H7 (cell line): ENCODE measurements around the gene SDE2. TPM values are rescaled to one million over a fixed set of nuclear protein-coding genes. Genes with fewer than 3 reads are reported as not detected.
A peak's percentile ranks its signal among the peaks of the same experiment; 100 is the strongest.
"Not testable (repeated sequence)": the region's sequence is repeated elsewhere in the genome, so short reads cannot be mapped to it uniquely, and the experiment has no call there.

ENCODE experiments used
- DNase-seq: peaks from one replicate; pipeline ENCODE4 v3.0.0; 2012
- H3K27me3 ChIP-seq: 2 replicates; pipeline ENCODE4 v1.6.0; 2011; ENCODE audit warnings: mild to moderate bottlenecking, low read length; ENCODE audit not compliant: control insufficient read depth, insufficient read depth
- H3K36me3 ChIP-seq: replicated peaks from 2 replicates; pipeline ENCODE4 v1.5.1; 2011; ENCODE audit warnings: low read length; ENCODE audit not compliant: control insufficient read depth, insufficient read depth
- H3K4me3 ChIP-seq: 2 replicates; pipeline ENCODE4 v1.5.1; 2011; ENCODE audit warnings: low read depth, mild to moderate bottlenecking, control low read depth, low read length, moderate library complexity; ENCODE audit not compliant: insufficient read depth
- total RNA-seq: library from RNA; depleted of rRNA; stranded (reverse); fragments of >200 nt; shearing (Covaris generic); gene quantifications from 2 replicates; pipeline ENCODE4 v1.2.3, GENCODE V29; 2014

SDE2 gene
- total RNA-seq, 1 experiment from 2014 or later = 34.4 TPM

DNA sequence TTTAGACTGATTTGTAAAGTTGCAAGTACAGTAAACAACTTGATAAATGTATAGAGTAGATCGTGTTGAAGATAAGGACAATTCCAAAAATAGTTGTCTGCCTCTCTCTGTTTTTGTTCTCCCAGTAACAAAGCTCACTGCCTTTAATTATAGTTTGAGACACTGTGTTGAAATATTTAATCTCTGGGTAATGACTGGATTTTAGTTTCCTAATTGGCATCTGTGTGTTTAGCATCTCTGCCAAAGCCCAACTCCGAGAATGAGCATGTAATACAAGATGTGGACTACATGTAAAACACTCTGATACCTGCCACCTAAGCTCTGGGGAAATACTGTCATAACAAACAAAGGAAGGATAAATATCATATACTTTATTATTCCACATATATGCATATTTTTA lies 27.7 kb upstream of the SDE2 start:
- DNase-seq = no peak
- Histone ChIP-seq H3K36me3 (no peaks in the 10 kb centered on the region), H3K27me3 (no peaks in the 10 kb centered on the region), H3K4me3 (no peak overlapping the region)

DNA sequence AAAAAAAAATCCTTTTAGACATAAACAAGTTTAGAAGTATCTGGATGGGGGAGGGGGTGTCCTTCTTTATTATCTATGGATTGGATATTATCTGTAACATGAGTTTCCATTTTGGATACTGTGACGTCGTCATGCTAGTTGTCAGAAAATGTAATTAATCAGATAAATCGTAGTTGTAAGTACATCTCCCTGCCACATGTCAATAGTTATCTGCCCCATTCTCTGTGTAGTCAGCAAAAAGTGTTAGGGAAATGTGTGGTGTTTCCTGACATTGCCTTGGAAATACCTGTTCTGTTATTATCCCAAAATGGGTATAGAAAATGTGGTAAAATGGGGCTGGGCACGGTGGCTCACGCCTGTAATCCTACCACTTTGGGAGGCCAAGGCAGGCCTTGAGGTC lies 24.6 kb upstream of the SDE2 start:
- no peak overlapping the region for H3K4me3 ChIP-seq
- DNase-seq = no peak
- H3K36me3 ChIP-seq = no peaks in the 10 kb centered on the region

DNA sequence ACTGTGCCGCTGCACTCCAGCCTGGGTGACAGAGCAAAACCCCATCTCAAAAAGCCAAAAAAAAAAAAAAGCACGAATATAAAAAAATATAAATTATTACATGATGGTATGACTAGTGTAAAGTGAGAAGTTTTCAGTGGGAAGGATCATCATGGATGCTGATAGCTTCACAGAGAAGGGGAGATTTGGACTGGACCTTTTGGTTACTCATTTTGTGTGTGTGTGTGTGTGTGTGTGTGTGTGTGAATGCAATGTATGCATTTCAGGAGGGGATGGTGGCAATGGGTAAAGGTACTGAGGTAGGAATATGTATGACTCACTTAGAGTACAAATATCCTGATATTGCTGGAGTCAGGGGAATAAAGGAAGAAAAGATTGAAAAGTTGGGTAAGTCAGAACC lies 22.7 kb upstream of the SDE2 start:
- DNase-seq = no peak
- Histone ChIP-seq H3K27me3 (no peaks in the 10 kb centered on the region), H3K36me3 (no peaks in the 10 kb centered on the region), H3K4me3 (no peak overlapping the region)

More for the DNA sequence above, 24.6 kb upstream of the SDE2 start:
- H3K27me3 ChIP-seq = no peaks in the 10 kb centered on the region

DNA sequence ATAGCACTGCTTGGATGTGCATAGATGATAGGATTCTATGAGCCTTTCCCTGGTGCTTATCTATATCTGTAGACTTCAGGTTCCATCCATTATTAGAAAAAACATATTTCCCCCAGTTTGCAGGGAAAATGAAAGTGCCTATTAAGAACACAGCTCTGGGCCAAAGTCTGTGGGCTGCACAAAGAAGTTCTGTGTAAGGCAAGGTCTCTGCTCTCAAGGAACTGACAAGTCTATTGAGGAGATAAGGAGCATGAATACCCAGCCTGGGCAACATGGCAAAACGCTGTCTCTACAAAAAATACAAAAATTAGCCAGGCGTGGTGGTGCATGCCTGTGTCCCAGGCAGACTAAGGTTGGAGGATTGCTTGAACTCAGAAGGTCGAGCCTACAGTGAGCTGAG lies 22.3 kb upstream of the SDE2 start:
- no peak overlapping the region for H3K4me3 ChIP-seq
- no peaks in the 10 kb centered on the region for H3K27me3 ChIP-seq
- no peaks in the 10 kb centered on the region for H3K36me3 ChIP-seq
- no peak for DNase-seq

GRCh38 chr1:226019572-226019971 lies 20.4 kb upstream of the SDE2 start:
- no peak for DNase-seq
- Histone ChIP-seq H3K4me3 (no peak overlapping the region), H3K27me3 (no peaks in the 10 kb centered on the region), H3K36me3 (no peaks in the 10 kb centered on the region)

DNA sequence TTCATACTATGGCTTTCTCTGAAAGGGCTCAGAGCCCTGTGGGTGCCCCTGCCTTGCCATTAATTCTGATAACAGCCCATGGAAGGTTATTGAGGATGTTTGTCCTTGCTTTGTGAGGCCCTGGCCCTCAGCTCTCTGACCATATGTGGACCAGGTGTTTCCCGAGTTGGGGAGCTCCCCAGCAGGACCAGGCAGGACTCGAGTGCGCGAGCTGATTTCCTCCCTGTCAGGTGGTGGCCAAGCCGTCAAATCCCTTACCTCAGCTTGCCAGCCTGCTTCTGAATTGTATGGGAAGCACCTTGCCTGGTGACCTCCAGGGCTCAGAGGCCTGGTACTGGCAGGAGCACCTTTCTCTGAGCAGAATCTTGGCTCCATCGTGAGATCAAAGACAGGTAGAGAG lies 17.9 kb upstream of the SDE2 start:
- no peaks in the 10 kb centered on the region for H3K27me3 ChIP-seq
- no peak overlapping the region for H3K4me3 ChIP-seq
- DNase-seq = peak; percentile 32
- no peaks in the 10 kb centered on the region for H3K36me3 ChIP-seq

GRCh38 chr1:226009650-226010044 lies 10.5 kb upstream of the SDE2 start:
- Histone ChIP-seq H3K4me3 (no peak overlapping the region), H3K27me3 (no peaks in the 10 kb centered on the region), H3K36me3 (no peaks in the 10 kb centered on the region)
- DNase-seq = no peak

GRCh38 chr1:226007126-226007892 lies 8.2 kb upstream of the SDE2 start:
- not testable (repeated sequence) for DNase-seq, H3K27me3 ChIP-seq, H3K4me3 ChIP-seq, H3K36me3 ChIP-seq

GRCh38 chr1:226006686-226007085 lies 7.5 kb upstream of the SDE2 start:
- H3K4me3 ChIP-seq = no peak overlapping the region
- DNase-seq = no peak
- H3K27me3 ChIP-seq = no peaks in the 10 kb centered on the region
- no peaks in the 10 kb centered on the region for H3K36me3 ChIP-seq

- Histone ChIP-seq H3K36me3 (no peaks in the 10 kb centered on the region), H3K4me3 (no peak overlapping the region), H3K27me3 (no peaks in the 10 kb centered on the region)
- no peak for DNase-seq
Observed at GRCh38 chr1:226004396-226004795, 5.3 kb upstream of the SDE2 start.

DNA sequence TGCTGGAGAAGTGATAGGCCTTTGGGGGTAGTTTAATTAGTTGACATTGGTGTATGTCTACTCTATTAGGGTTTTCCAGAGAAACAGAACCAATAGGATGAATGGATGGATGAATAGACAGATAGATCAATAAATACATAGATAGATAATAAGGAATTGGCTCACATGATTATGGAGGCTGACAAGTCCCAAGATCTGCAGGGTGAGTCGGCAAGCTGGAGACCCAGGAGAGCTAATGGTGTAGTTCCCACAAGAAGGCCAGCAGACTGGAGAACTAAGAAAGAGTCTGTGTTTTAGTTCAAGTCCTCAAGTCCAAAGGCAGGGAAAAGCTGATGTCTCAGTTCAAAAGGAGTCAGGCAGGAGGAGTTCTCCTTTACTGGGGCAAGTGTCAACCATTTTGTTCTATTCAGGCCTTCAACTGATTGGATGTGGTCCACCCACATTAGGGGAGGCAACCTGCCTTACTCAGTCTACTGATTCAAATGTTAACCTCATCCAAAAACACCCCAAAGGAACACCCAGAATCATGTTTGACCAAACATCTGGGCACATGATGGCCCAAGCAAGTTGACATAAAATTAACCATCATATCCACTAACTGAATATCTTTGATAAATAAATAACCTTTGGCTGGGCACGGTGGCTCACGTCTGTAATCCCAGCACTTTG lies 4.5 kb upstream of the SDE2 start:
- Histone ChIP-seq H3K4me3 (no peak overlapping the region), H3K27me3 (no peaks in the 10 kb centered on the region), H3K36me3 (no peaks in the 10 kb centered on the region)
- DNase-seq = no peak

GRCh38 chr1:226002667-226003501 lies 3.7 kb upstream of the SDE2 start:
- Histone ChIP-seq H3K36me3 (no peaks in the 10 kb centered on the region), H3K27me3 (no peaks in the 10 kb centered on the region), H3K4me3 (no peak overlapping the region)
- peak; percentile 88 for DNase-seq

DNA sequence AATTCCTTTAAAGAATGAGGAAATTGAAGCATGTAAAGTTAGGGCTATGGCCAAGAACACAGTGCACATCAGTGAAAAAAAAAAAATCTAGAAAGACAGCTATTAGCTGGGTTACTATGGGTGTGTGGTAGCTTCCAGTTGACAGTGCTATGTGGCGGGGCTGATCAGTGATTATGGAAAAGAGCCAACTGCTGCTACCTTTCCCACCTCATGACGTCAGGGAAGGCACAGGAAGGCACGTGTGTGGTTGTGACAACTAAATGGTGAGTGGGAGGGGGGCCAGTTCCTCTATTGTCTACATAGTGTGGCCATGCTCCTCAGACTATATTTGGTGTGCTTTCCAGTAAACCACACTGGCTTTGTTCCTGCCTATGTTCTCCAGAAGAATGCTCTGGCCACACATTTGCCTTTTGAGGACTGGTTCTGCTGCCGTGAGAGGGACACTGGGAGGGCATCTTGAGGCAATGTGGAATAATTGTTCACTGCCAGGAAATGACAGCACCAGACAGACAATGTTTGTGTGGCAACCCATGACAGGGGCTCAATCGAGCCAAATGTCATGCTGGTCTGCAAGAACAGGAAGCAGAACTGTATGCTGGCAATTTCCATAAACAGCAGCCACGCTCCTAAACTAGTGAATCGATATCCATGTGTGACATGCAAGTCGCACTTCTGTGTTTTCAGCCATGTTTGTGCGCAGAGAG lies 3.0 kb upstream of the SDE2 start:
- no peak for DNase-seq
- Histone ChIP-seq H3K27me3 (no peaks in the 10 kb centered on the region), H3K36me3 (no peaks in the 10 kb centered on the region), H3K4me3 (no peak overlapping the region)

GRCh38 chr1:226001088-226001487 lies 1.9 kb upstream of the SDE2 start:
- Histone ChIP-seq H3K27me3 (no peaks in the 10 kb centered on the region), H3K36me3 (no peaks in the 10 kb centered on the region), H3K4me3 (no peak overlapping the region)
- no peak for DNase-seq
